Hepatocyte (in vitro differentiated cells): Measurements from ENCODE around the gene LBX1.

Source experiments
- CTCF ChIP-seq: fragments of 200-600 bp; sonication (generic); IDR thresholded peaks from 2 replicates; pipeline ENCODE4 v1.5.1; 2016; ENCODE audit warnings: antibody characterized with exemption, mild to moderate bottlenecking; ENCODE audit not compliant: poor library complexity
- EZH2 ChIP-seq: fragments of 200-600 bp; sonication (generic); IDR thresholded peaks from 2 replicates; pipeline ENCODE4 v1.6.1; 2016; ENCODE audit warnings: antibody characterized with exemption, mild to moderate bottlenecking, borderline replicate concordance
- EZH2phosphoT487 ChIP-seq: fragments of 200-600 bp; sonication (generic); IDR thresholded peaks from one replicate; pipeline ENCODE4 v1.6.1; 2018; ENCODE audit warnings: antibody characterized with exemption, mild to moderate bottlenecking, low read depth, moderate library complexity; ENCODE audit not compliant: unreplicated experiment, severe bottlenecking

GRCh38 chr10:101182936-101183335 is 46.3 kb downstream of the LBX1 start:
- TF ChIP-seq CTCF (no peak), EZH2phosphoT487 (no peak), EZH2 (no peak)
